Measurements from ENCODE around the gene VN1R5. TPM values are rescaled to one million over a fixed set of nuclear protein-coding genes. Genes with fewer than 3 reads are reported as not detected.
"Not testable (repeated sequence)": the region's sequence is repeated elsewhere in the genome, so short reads cannot be mapped to it uniquely, and the experiment has no call there.

Gene VN1R5
- total RNA-seq, 2 donors from 2014 or later: not detected

GRCh38 chr1:247212627-247213617, 43.0 kb upstream of the VN1R5 start:
- Mint-ChIP-seq H3K27ac (no peak overlapping the region), H3K4me3 (no peak overlapping the region), H3K4me1 (peaks cover 14% of the 10 kb centered on the region), H3K36me3 (ENCODE audit: low read depth) (peaks cover 4% of the 10 kb centered on the region), H3K27me3 (ENCODE audit: insufficient read depth) (peaks cover 2% of the 10 kb centered on the region), H3K9me3 (peaks cover under 1% of the 10 kb centered on the region)
- no peaks in the 10 kb centered on the region for H3K36me3 ChIP-seq (ENCODE audit: control insufficient read depth, insufficient read depth, low read length)
- H3K9me3 ChIP-seq (ENCODE audit: control insufficient read depth, low read length): no peaks in the 10 kb centered on the region
- H3K4me3 ChIP-seq (ENCODE audit: low read length): no peak overlapping the region
- peaks cover 3% of the 10 kb centered on the region for H3K4me1 ChIP-seq (ENCODE audit: control insufficient read depth, insufficient read depth, low read length)
- H3K9ac ChIP-seq (ENCODE audit: extremely low read depth, low read length, poor library complexity, severe bottlenecking): no peak overlapping the region
- no peak for TF ChIP-seq CTCF (conservative IDR thresholded peaks at IDR 0.05)
- H3K27me3 ChIP-seq (ENCODE audit: control insufficient read depth, insufficient read depth, low read length, poor library complexity, severe bottlenecking): no peaks in the 10 kb centered on the region
- no peak for DNase-seq
- no peak overlapping the region for H3K27ac ChIP-seq (ENCODE audit: low read depth, low read length)
- WGBS, 2 experiments (ENCODE audit: insufficient coverage in 1 of 2, insufficient read length in 1 of 2): 85% methylated on average over 1 of the region's 1 CpG; no CpG with 5 or more reads in 1 of the 2 experiments

- no peaks in the 10 kb centered on the region for H3K4me1 ChIP-seq (ENCODE audit: control insufficient read depth, insufficient read depth, low read length)
- WGBS, 2 experiments (ENCODE audit: insufficient coverage in 1 of 2, insufficient read length in 1 of 2): 86 to 87% methylated on average over 3 of the region's 3 CpGs
- H3K4me3 Mint-ChIP-seq: no peak overlapping the region
- DNase-seq: no peak
- H3K36me3 ChIP-seq (ENCODE audit: control insufficient read depth, insufficient read depth, low read length): no peaks in the 10 kb centered on the region
- H3K9me3 ChIP-seq (ENCODE audit: control insufficient read depth, low read length): no peaks in the 10 kb centered on the region
- H3K4me1 Mint-ChIP-seq: no peaks in the 10 kb centered on the region
- TF ChIP-seq CTCF (conservative IDR thresholded peaks at IDR 0.05): no peak
- H3K27me3 ChIP-seq (ENCODE audit: control insufficient read depth, insufficient read depth, low read length, poor library complexity, severe bottlenecking): no peaks in the 10 kb centered on the region
- peaks cover 13% of the 10 kb centered on the region for H3K9me3 Mint-ChIP-seq
- H3K36me3 Mint-ChIP-seq (ENCODE audit: low read depth): no peaks in the 10 kb centered on the region
- peaks cover 5% of the 10 kb centered on the region for H3K27me3 Mint-ChIP-seq (ENCODE audit: insufficient read depth)
- no peak overlapping the region for H3K27ac ChIP-seq (ENCODE audit: low read depth, low read length)
- H3K27ac Mint-ChIP-seq: no peak overlapping the region
- H3K9ac ChIP-seq (ENCODE audit: extremely low read depth, low read length, poor library complexity, severe bottlenecking): no peak overlapping the region
- H3K4me3 ChIP-seq (ENCODE audit: low read length): no peak overlapping the region
Measured at GRCh38 chr1:247216261-247216660, 39.6 kb upstream of the VN1R5 start.

GRCh38 chr1:247218121-247218651, 37.7 kb upstream of the VN1R5 start:
- no peak overlapping the region for H3K27ac Mint-ChIP-seq
- H3K4me3 ChIP-seq (ENCODE audit: low read length): no peak overlapping the region
- no peaks in the 10 kb centered on the region for H3K27me3 ChIP-seq (ENCODE audit: control insufficient read depth, insufficient read depth, low read length, poor library complexity, severe bottlenecking)
- WGBS, 2 experiments (ENCODE audit: insufficient coverage in 1 of 2, insufficient read length in 1 of 2): 70 to 82% methylated on average over 3 to 6 of the region's 6 CpGs
- H3K4me3 Mint-ChIP-seq: no peak overlapping the region
- H3K9me3 ChIP-seq (ENCODE audit: control insufficient read depth, low read length): no peaks in the 10 kb centered on the region
- no peaks in the 10 kb centered on the region for H3K4me1 ChIP-seq (ENCODE audit: control insufficient read depth, insufficient read depth, low read length)
- no peaks in the 10 kb centered on the region for H3K36me3 ChIP-seq (ENCODE audit: control insufficient read depth, insufficient read depth, low read length)
- no peak for TF ChIP-seq CTCF (conservative IDR thresholded peaks at IDR 0.05)
- H3K9ac ChIP-seq (ENCODE audit: extremely low read depth, low read length, poor library complexity, severe bottlenecking): no peak overlapping the region
- no peak for DNase-seq
- peaks cover 4% of the 10 kb centered on the region for H3K27me3 Mint-ChIP-seq (ENCODE audit: insufficient read depth)
- no peak overlapping the region for H3K27ac ChIP-seq (ENCODE audit: low read depth, low read length)
- H3K36me3 Mint-ChIP-seq (ENCODE audit: low read depth): no peaks in the 10 kb centered on the region
- peaks cover 18% of the 10 kb centered on the region for H3K9me3 Mint-ChIP-seq
- no peaks in the 10 kb centered on the region for H3K4me1 Mint-ChIP-seq

- not testable (repeated sequence) for H3K36me3 Mint-ChIP-seq (ENCODE audit: low read depth); DNase-seq; H3K4me3 ChIP-seq (ENCODE audit: low read length); H3K4me1 Mint-ChIP-seq; H3K9ac ChIP-seq (ENCODE audit: extremely low read depth, low read length, poor library complexity, severe bottlenecking); H3K36me3 ChIP-seq (ENCODE audit: control insufficient read depth, insufficient read depth, low read length); H3K4me1 ChIP-seq (ENCODE audit: control insufficient read depth, insufficient read depth, low read length); H3K27me3 ChIP-seq (ENCODE audit: control insufficient read depth, insufficient read depth, low read length, poor library complexity, severe bottlenecking); H3K27ac Mint-ChIP-seq; H3K27ac ChIP-seq (ENCODE audit: low read depth, low read length); H3K27me3 Mint-ChIP-seq (ENCODE audit: insufficient read depth); H3K4me3 Mint-ChIP-seq; H3K9me3 ChIP-seq (ENCODE audit: control insufficient read depth, low read length)
- H3K9me3 Mint-ChIP-seq: peaks cover 26% of the 10 kb centered on the region
- WGBS, 2 experiments (ENCODE audit: insufficient coverage in 1 of 2, insufficient read length in 1 of 2): 91 to 95% methylated on average over 12 to 16 of the region's 30 CpGs
Measured at GRCh38 chr1:247220280-247220679, 35.6 kb upstream of the VN1R5 start.

Measured in endodermal cell (in vitro differentiated cells).